ENCODE data around the gene FBXO42.

- TF ChIP-seq, protein P1, sequence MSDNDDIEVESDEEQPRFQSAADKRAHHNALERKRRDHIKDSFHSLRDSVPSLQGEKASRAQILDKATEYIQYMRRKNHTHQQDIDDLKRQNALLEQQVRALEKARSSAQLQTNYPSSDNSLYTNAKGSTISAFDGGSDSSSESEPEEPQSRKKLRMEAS (IDR thresholded peaks at IDR 0.05): no peak
- no peak for TF ChIP-seq CREB1 (IDR thresholded peaks at IDR 0.05; ENCODE audit: low read depth)
- TF ChIP-seq YY1 (IDR thresholded peaks at IDR 0.05; ENCODE audit: low read depth): no peak
- no peak for TF ChIP-seq NFIC (IDR thresholded peaks at IDR 0.05)
- TF ChIP-seq, protein P2, sequence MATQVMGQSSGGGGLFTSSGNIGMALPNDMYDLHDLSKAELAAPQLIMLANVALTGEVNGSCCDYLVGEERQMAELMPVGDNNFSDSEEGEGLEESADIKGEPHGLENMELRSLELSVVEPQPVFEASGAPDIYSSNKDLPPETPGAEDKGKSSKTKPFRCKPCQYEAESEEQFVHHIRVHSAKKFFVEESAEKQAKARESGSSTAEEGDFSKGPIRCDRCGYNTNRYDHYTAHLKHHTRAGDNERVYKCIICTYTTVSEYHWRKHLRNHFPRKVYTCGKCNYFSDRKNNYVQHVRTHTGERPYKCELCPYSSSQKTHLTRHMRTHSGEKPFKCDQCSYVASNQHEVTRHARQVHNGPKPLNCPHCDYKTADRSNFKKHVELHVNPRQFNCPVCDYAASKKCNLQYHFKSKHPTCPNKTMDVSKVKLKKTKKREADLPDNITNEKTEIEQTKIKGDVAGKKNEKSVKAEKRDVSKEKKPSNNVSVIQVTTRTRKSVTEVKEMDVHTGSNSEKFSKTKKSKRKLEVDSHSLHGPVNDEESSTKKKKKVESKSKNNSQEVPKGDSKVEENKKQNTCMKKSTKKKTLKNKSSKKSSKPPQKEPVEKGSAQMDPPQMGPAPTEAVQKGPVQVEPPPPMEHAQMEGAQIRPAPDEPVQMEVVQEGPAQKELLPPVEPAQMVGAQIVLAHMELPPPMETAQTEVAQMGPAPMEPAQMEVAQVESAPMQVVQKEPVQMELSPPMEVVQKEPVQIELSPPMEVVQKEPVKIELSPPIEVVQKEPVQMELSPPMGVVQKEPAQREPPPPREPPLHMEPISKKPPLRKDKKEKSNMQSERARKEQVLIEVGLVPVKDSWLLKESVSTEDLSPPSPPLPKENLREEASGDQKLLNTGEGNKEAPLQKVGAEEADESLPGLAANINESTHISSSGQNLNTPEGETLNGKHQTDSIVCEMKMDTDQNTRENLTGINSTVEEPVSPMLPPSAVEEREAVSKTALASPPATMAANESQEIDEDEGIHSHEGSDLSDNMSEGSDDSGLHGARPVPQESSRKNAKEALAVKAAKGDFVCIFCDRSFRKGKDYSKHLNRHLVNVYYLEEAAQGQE (IDR thresholded peaks at IDR 0.05; ENCODE audit: low read depth): no peak
- no peak for TF ChIP-seq CEBPB (IDR thresholded peaks at IDR 0.05)
- no peak for TF ChIP-seq EP300 (IDR thresholded peaks at IDR 0.05; ENCODE audit: borderline replicate concordance)
- no peak for TF ChIP-seq ZBTB7A (IDR thresholded peaks at IDR 0.05; ENCODE audit: low read depth)
These were observed 139.3 kb downstream of the FBXO42 start for GRCh38 chr1:16213013-16213412.

Measured in Ishikawa (cell line).